ENCODE measurements around the gene TSSK3. TPM values are rescaled to one million over a fixed set of nuclear protein-coding genes. Genes with fewer than 3 reads are reported as not detected.
"Not testable (repeated sequence)": the region's sequence is repeated elsewhere in the genome, so short reads cannot be mapped to it uniquely, and the experiment has no call there.

The TSSK3 gene
- polyA plus RNA-seq, 4 donors = 1.5 to 6.2 (median 2.6) TPM

- peak in 1 of 4 donors; percentile 40 for DNase-seq (ENCODE audit: low read depth in 4 of 4, low spot score in 3 of 4)
Observed at GRCh38 chr1:32394890-32395432, 32.6 kb downstream of the TSSK3 start.

DNA sequence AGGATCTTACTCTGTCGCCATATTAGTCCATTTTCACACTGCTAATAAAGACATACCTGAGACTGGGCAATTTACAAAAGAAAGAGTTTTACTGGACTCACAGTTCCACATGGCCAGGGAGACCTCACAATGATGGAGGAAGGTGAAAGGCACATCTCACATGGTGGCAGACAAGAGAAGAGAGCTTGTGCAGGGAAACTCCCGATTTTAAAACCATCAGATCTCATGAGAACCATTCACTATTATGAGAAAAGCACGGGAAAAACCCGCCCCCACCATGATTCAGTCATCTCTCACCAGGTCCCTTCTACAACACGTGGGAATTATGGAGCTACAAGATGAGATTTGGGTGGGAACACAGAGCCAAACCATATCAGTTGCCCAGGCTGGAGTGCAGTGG is 34.2 kb downstream of the TSSK3 start:
- not testable (repeated sequence) for DNase-seq (ENCODE audit: low read depth in 4 of 4, low spot score in 3 of 4)

- DNase-seq (ENCODE audit: low read depth in 4 of 4, low spot score in 3 of 4) = no peak
Observed at GRCh38 chr1:32398401-32398800, 36.1 kb downstream of the TSSK3 start.

DNA sequence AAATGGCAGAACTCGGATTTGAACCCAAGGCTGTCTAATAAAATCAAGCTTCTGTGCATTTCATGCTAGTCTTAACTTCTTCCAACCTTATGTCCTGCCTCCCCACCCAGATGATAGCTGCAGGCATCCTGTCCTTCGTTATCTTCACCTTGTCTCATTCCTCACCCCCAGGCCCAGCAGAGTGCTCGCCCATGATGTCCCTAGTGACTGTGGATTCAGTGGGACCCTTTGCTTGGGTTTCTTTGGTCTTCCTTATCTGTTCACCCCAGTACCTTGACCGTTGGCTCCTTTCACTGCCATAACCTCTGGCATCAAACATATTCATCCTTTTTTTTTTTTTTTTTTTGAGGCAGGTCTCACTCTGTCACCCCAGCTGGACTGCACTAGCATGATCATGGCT is 37.5 kb downstream of the TSSK3 start:
- DNase-seq (ENCODE audit: low read depth in 4 of 4, low spot score in 3 of 4) = no peak

GRCh38 chr1:32400876-32401631 is 38.7 kb downstream of the TSSK3 start:
- DNase-seq (ENCODE audit: low read depth in 4 of 4, low spot score in 3 of 4) = peak in 3 of 4 donors; percentile 53 to 69 (median 54)

GRCh38 chr1:32404946-32405345 is 42.6 kb downstream of the TSSK3 start:
- DNase-seq (ENCODE audit: low read depth in 4 of 4, low spot score in 3 of 4) = no peak

- DNase-seq (ENCODE audit: low read depth in 4 of 4, low spot score in 3 of 4) = no peak
Observed at GRCh38 chr1:32405672-32406467, 43.5 kb downstream of the TSSK3 start.

DNA sequence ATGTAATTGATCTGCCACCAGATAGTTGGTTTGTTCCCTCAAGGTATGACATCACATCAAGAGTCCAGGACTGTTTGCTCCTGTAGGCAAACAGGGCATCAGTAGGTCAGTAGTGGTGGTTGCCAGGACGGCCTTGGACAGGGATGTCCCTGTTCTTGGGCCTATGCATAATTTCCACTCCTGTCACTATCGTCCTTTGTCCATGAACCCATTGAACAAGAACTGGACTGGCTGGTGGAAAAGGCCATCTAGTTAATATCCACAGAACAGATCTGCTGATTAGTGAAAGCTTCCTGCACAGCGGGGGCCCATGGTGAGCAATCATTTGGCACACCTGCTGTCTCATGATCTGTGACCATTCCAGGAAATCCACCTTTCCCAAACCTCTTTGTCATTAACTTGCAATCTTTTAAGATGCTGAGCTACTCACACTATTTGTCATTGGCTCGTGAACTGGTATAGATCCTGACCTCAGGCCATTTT is 44.3 kb downstream of the TSSK3 start:
- DNase-seq (ENCODE audit: low read depth in 4 of 4, low spot score in 3 of 4) = no peak

DNA sequence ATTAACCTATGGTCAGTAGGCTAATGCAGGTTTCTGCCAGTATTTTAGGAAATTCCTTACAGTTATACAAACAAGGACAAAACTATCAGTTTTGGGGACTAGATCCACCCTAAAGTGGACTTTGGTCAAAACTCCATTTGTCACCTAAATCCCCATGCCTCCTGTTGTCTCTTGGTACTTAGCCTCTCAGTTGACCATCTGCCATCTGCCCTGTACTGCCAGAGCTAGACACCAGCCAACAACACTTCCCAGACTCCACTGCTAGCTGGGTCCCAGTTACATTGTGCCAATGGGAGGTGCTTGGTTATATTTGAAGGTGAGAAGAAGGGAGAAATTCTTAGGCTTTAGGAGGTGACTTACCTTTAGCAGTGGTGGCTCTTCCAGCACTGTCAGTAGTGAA is 48.9 kb downstream of the TSSK3 start:
- no peak for DNase-seq (ENCODE audit: low read depth in 4 of 4, low spot score in 3 of 4)

GRCh38 chr1:32413507-32414185 is 51.3 kb downstream of the TSSK3 start:
- DNase-seq (ENCODE audit: low read depth in 4 of 4, low spot score in 3 of 4) = no peak

Other genes starting within 250 kb of the TSSK3 start
- 10 to 100 TPM; 45.2 to 46.7 (median 45.2) TPM for gene TXLNA, start 182.9 kb upstream of the TSSK3 start, polyA plus RNA-seq (ENCODE audit: insufficient read length in 4 of 4)
- gene CCDC28B, start 161.9 kb upstream of the TSSK3 start, polyA plus RNA-seq (ENCODE audit: insufficient read length in 4 of 4) = 10 to 100 TPM; 21.1 to 29.0 (median 25.1) TPM
- gene IQCC, start 156.9 kb upstream of the TSSK3 start, polyA plus RNA-seq (ENCODE audit: insufficient read length in 4 of 4) = 1 to 10 TPM; 5.6 to 9.8 (median 7.3) TPM
- gene DCDC2B, start 153.4 kb upstream of the TSSK3 start, polyA plus RNA-seq (ENCODE audit: insufficient read length in 4 of 4) = 1 to 10 TPM in 2 of 4 donors, under 1 TPM in 2; 0.34 to 2.0 (median 0.82) TPM
- 10 to 100 TPM; 17.1 to 30.8 (median 24.2) TPM for gene TMEM234, start 140.2 kb upstream of the TSSK3 start, polyA plus RNA-seq (ENCODE audit: insufficient read length in 4 of 4)
- gene EIF3I, start 140.1 kb upstream of the TSSK3 start, polyA plus RNA-seq (ENCODE audit: insufficient read length in 4 of 4) = 100 to 1,000 TPM; 155 to 187 (median 164) TPM
- gene FAM167B, start 115.3 kb upstream of the TSSK3 start, polyA plus RNA-seq (ENCODE audit: insufficient read length in 4 of 4) = 10 to 100 TPM in 2 of 4 donors, 1 to 10 TPM in 2; 3.8 to 12.9 (median 9.8) TPM
- 1 to 10 TPM; 1.3 to 7.4 (median 4.5) TPM for gene LCK, start 111.3 kb upstream of the TSSK3 start, polyA plus RNA-seq (ENCODE audit: insufficient read length in 4 of 4)
- 100 to 1,000 TPM in 3 of 4 donors, 10 to 100 TPM in 1; 77.5 to 201 (median 189) TPM for gene HDAC1, start 70.5 kb upstream of the TSSK3 start, polyA plus RNA-seq (ENCODE audit: insufficient read length in 4 of 4)
- gene MARCKSL1, start 26.3 kb upstream of the TSSK3 start, polyA plus RNA-seq (ENCODE audit: insufficient read length in 4 of 4) = 100 to 1,000 TPM; 388 to 468 (median 433) TPM
- 10 to 100 TPM in 1 of 4 donors, 1 to 10 TPM in 3; 2.5 to 11.8 (median 4.9) TPM for gene FAM229A, start 54 bp upstream of the TSSK3 start, polyA plus RNA-seq (ENCODE audit: insufficient read length in 4 of 4)
- 10 to 100 TPM; 57.3 to 65.8 (median 60.2) TPM for gene BSDC1, start 31.9 kb downstream of the TSSK3 start, polyA plus RNA-seq (ENCODE audit: insufficient read length in 4 of 4)
- gene ZBTB8B, start 102.5 kb downstream of the TSSK3 start, polyA plus RNA-seq (ENCODE audit: insufficient read length in 4 of 4) = 1 to 10 TPM in 3 of 4 donors, under 1 TPM in 1; 0.34 to 2.0 (median 1.2) TPM
- gene ZBTB8A, start 176.9 kb downstream of the TSSK3 start, polyA plus RNA-seq (ENCODE audit: insufficient read length in 4 of 4) = 10 to 100 TPM; 16.5 to 21.8 (median 19.5) TPM